Testis (tissue), 2 donors: ENCODE data around the gene CACNA1E.

Experiments
- CTCF ChIP-seq, 3 experiments: fragments of 450-650 bp in 2 of 3; fragments of 200-600 bp in 1 of 3; sonication (generic) in 1 of 3; IDR thresholded peaks; one replicate each; pipeline ENCODE4 v1.5.1; 2016 to 2019; ENCODE audit warnings: antibody characterized with exemption in 3 of 3, mild to moderate bottlenecking in 2 of 3, moderate library complexity in 1 of 3
- POLR2A ChIP-seq: fragments of 450-650 bp; IDR thresholded peaks from one replicate; pipeline ENCODE4 v1.6.1; 2017; ENCODE audit warnings: antibody characterized with exemption, mild to moderate bottlenecking, moderate library complexity

GRCh38 chr1:181503171-181503810 is 20.0 kb downstream of the CACNA1E start:
- TF ChIP-seq CTCF (IDR thresholded peaks at IDR 0.05) (no peak), POLR2A (no peak)
